Fibroblast of skin of left quadriceps (primary cell): ENCODE results near the gene GSX1.
"Not testable (repeated sequence)": the region's sequence is repeated elsewhere in the genome, so short reads cannot be mapped to it uniquely, and the experiment has no call there.

Experiments
- DNase-seq, 2 experiments: peaks; one replicate each; pipeline ENCODE4 v3.0.0-alpha.2; 2013; ENCODE audit warnings: low read depth in 2 of 2

Gene GSX1

GRCh38 chr13:27794921-27795717 is 2.8 kb downstream of the GSX1 start:
- DNase-seq = no peak

GRCh38 chr13:27795718-27796019 is 3.4 kb downstream of the GSX1 start:
- DNase-seq = no peak

GRCh38 chr13:27796544-27797227 is 4.4 kb downstream of the GSX1 start:
- no peak for DNase-seq

GRCh38 chr13:27797228-27797624 is 4.9 kb downstream of the GSX1 start:
- DNase-seq = no peak

- no peak for DNase-seq
Measured at GRCh38 chr13:27806744-27807387, 14.6 kb downstream of the GSX1 start.

GRCh38 chr13:27808851-27809550 is 16.7 kb downstream of the GSX1 start:
- DNase-seq = no peak

GRCh38 chr13:27810009-27810408 is 17.7 kb downstream of the GSX1 start:
- no peak for DNase-seq

GRCh38 chr13:27810461-27810860 is 18.2 kb downstream of the GSX1 start:
- DNase-seq = no peak

- DNase-seq = no peak
Measured at GRCh38 chr13:27813826-27814225, 21.5 kb downstream of the GSX1 start.

- not testable (repeated sequence) for DNase-seq
Measured at GRCh38 chr13:27817832-27818231, 25.5 kb downstream of the GSX1 start.

- no peak for DNase-seq
Measured at GRCh38 chr13:27820524-27821482, 28.5 kb downstream of the GSX1 start.

- DNase-seq = no peak
Measured at GRCh38 chr13:27821566-27821965, 29.3 kb downstream of the GSX1 start.

- no peak for DNase-seq
Measured at GRCh38 chr13:27822258-27822872, 30.1 kb downstream of the GSX1 start.

- DNase-seq = no peak
Measured at GRCh38 chr13:27822873-27823311, 30.6 kb downstream of the GSX1 start.

- no peak for DNase-seq
Measured at GRCh38 chr13:27824121-27824520, 31.8 kb downstream of the GSX1 start.

- DNase-seq = no peak
Measured at GRCh38 chr13:27825072-27825471, 32.8 kb downstream of the GSX1 start.

- DNase-seq = peak; percentile 42 to 47
Measured at GRCh38 chr13:27826379-27827353, 34.4 kb downstream of the GSX1 start.

GRCh38 chr13:27827646-27828045 is 35.4 kb downstream of the GSX1 start:
- no peak for DNase-seq

GRCh38 chr13:27830010-27830409 is 37.7 kb downstream of the GSX1 start:
- DNase-seq = no peak
